Measurements from ENCODE around the gene TPGS1. TPM values are rescaled to one million over a fixed set of nuclear protein-coding genes. Genes with fewer than 3 reads are reported as not detected.
A peak's percentile ranks its signal among the peaks of the same experiment; 100 is the strongest.

Gene TPGS1
- total RNA-seq, 1 donor from 2014 or later: 11.2 TPM

DNA sequence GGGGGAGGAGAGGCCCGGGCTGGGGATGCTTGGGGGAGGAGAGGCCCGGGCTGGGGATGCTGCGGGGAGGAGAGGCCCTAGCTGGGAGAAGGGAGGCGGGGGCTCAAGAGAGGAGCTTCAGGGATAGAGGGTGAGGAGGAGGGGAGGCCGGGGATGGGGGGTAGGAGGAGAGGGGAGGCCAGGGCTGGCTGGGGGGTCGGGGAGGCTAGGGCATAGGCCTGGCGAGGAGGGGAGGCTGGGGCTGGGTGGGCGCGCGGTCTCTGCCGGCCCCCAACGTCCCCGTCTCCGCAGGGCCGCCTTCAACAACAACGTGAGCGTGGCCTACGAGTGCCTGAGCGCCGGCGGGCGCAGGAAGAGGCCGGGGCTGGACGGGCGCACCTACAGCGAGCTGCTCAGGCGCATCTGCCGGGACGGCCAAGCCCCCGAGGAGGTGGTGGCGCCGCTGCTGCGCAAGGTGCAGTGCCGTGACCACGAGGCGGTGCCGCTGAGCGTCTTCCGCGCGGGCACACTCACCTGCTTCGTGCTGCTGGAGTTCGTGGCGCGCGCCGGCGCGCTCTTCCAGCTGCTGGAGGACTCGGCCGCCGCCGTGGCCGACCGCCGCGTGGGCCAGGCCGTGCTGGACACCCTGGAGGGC, 11.4 kb downstream of the TPGS1 start:
- DNase-seq (ENCODE audit: low spot score): no peak

- no peak for DNase-seq (ENCODE audit: low spot score)
Observed at GRCh38 chr19:519449-519865, 12.2 kb downstream of the TPGS1 start.

- no peak for DNase-seq (ENCODE audit: low spot score)
Observed at GRCh38 chr19:522726-523125, 15.4 kb downstream of the TPGS1 start.

DNA sequence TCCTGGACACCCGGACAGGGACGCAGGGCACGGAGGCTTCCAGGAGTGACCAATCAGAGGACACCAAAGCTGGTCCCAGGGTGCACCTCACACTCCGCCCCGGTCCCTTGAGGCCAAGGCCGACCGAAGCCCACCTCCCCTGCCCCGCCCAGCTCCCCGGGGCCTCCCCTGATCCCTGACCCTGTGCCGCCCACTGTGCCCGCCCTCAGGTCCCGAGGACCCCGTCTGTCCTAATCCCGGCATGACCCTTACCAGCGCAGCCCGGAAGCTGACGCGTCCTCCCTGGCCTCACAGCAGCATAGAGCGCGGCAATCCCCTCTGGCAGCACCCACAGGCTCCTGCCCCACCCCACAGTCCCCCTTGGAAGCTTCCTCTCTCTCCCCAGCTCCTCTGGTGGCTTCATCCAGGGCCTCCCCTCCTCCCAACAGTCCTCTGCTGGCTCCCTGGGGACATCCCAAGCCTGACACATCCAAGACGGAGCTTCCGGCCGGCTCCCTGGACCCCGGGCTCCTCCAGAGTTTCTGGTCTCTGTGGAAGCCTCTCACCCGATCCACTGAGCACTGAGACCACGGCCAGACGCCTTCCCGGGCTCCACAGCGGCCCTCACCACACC, 16.9 kb downstream of the TPGS1 start:
- no peak for DNase-seq (ENCODE audit: low spot score)

DNA sequence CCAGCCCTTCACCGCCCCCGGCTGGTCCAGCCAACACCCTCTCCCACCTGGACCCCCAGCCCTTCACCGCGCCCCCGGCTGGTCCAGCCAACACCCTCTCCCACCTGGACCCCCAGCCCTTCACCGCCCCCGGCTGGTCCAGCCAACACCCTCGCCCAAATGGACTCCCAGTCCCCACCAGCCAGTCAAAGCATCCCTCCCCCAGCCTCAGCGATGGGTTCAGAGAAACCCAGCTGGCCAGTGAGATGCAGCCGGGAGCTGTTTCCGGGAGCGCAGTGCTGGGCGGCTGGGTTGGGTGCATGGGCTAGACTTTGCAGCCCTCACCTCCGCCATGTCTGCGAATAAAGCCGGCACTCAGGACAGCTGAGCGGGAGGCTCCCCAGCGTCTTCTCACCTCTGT, 17.7 kb downstream of the TPGS1 start:
- DNase-seq (ENCODE audit: low spot score): no peak

GRCh38 chr19:525857-526419, 18.6 kb downstream of the TPGS1 start:
- DNase-seq (ENCODE audit: low spot score): no peak

- DNase-seq (ENCODE audit: low spot score): no peak
Observed at GRCh38 chr19:530134-531008, 23.1 kb downstream of the TPGS1 start.

DNA sequence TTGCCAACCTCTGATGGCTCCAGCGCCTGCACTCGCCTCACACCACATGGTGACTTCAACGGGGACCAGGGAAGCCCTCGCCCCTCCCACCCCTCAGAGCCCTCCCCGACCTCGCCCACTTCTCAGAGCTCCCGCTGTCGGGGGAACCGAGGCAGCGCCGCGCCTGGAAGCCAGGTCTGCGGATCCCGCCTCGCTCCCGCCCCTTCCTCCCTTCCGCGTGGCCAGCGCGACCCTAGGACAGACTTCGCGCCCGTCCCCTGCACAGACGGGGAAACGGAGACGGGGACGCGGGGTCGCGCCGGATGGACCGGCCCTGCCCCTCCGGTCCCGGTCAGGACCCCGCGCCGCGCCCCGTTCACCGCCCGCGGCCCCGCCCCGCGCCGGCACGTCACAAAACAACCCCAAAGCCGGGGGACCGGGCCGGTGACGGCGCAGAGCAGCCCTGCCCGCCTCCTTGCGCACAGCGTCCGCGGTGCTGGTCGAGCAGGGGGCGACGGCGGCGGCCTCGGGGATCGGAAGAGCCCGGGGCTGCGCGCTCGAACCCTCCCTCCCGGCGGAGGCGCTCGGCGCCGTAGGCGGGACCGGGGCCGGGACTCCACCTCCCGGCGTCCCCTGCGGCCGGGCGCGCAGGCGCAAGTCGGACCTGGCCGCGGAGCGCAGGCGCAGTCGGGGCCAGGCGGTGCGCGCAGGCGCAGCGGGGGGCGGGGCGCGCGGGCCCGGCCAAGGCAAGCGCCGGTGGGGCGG, 23.9 kb downstream of the TPGS1 start:
- DNase-seq (ENCODE audit: low spot score): peak; percentile 83

- DNase-seq (ENCODE audit: low spot score): no peak
Observed at GRCh38 chr19:531753-532560, 24.7 kb downstream of the TPGS1 start, which contains the start of gene CDC34. Gene CDC34, plus strand, starts transcription at chr19:531760. Its CDS starts 172 bp downstream, at chr19:531932.

DNA sequence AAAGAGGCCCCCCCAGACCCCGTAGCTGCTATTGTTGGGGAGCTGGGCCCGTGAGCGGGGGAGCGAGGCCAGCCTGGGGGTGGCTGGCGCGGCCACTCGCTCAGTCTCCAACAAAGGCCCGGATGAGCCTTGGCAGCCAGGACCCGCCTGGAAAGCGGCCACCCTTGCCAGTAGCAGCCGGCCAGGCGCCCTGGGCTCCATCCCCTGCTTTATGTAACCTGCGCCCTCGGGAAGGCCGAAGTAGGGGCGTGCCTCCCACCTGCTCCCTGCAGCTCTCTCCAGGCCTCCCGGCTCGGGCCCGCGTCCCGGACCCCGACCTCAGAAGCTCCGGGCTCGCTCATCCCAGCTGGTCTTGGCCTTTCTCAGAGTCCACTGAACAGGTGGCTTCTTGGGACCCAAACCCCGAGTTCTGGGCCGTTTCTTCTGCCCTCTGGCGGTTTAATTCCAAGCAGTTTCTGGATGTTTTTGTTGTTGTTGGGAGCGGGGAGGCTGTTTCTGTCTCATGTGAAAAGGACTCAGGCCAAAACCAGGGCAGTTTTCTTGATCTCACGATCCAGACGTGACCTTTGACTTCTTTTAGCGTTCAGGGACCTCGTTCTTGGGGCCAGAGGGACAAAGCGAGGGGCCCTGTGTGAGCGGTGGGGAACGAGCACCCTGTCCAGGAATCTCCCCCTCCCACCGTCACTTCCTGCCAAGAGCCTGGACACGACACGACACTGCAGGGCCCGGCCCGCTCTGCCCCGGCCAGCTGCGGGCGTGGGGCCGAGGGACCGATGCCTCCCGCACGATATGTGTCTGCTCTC, 25.5 kb downstream of the TPGS1 start:
- no peak for DNase-seq (ENCODE audit: low spot score)

DNA sequence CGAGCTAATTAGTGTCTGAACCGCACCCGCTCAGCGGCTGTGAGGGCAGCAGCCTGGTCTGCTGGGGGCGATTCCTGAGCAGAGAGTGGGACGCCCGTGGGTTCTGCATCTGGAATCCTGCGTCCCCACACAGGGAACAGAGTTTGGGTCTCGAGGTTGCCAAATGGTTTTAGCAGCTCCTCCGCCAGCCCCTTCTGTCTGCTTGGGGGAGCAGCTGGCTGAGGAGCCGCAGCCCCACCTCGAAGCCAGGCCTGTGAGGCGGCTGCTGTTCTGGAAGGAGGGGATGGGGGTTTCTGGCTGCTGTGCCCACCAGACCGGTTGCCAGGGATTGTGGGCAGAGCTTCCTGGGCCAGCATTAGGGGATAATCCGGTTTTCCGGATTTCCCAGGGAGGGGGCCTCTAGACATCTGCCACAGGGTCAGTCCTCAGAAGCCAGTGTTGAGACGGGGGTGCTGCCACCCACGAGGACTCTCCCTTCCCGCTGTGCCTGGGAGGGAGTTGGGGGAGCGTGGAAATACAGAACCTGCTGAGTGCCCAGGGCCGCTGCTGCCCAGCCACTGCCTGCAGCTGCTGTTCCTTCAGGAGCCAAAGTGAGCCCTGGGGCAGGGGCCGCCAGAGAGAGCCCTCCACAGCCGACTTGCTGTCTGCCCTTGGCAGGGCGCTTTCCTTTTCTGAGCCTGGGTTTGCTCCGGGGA, 26.2 kb downstream of the TPGS1 start:
- DNase-seq (ENCODE audit: low spot score): no peak

- DNase-seq (ENCODE audit: low spot score): no peak
Observed at GRCh38 chr19:534088-534487, 26.8 kb downstream of the TPGS1 start.

DNA sequence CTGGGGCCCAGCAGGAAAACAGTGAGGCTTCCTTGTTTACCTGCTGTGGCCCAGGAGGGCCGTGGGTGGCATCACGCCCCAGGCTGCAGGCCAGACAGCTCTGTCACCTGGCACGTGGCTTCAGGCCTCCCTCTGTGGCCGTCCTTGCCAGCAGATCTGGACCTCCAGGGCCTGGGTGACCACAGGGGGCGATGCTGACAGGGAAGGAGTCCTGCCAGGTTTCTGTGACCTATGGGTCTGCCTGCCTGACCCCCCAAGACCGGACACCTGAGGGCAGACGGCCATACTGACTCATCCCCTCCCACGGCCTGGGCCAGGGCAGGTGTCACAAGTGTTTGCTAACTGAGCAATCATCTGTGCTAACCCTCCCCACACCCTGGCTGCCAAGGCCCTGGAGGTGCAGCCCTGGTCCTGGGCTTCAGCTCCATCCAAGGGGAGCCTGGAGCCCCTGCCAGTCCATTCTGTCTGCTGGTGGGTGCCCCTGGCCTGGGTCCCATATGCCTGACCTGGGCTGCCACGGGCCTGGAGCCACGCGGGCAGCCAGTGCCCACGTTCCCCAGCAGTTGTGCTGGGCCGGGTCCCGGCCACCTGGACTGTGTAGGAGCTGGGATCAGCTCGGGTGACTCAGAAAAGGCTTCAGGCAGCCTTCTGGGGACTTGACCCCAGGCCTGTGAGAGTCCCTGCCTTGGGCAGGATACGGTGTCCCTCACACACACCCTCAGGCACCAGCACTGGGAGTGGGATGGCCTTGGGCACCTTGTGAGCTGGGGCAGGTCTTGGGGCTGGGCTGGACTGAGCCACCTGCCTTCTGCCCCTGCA, 27.9 kb downstream of the TPGS1 start:
- DNase-seq (ENCODE audit: low spot score): no peak

DNA sequence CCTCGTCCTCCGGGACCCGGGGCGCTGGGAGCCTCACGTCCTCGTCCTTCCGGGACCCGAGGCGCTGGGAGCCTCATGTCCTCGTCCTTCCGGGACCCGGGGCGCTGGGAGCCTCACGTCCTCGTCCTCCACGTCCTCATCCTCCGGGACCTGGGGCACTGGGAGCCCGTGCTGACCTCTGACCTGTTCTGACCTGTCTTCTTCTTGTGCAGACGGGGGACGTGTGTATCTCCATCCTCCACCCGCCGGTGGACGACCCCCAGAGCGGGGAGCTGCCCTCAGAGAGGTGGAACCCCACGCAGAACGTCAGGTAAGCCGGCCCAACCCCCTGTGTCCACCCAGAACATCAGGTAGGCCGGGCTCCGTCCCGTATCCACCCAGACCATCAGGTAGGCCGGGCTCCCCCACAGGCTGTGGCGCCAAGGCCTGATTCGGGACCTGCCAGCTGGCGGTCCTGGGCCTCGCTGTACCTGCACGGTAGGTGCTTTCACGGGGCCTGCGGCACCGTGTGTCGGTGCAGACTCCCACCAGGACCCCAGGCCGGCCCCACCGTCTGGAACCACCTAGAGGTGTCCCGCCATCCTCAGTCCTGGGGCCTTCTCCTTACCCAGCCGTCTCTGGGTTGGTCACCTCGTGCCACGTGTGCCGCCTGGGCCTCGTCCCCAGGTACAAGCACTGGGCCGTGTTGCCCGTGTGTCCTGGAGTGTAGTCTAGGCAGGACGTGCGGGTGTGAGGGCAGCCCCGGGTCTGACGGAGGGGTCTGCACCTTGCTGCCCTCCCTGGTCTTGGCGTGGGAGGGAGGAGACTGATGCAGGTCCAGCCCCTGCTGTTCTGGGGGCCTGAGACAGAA, 29.0 kb downstream of the TPGS1 start:
- DNase-seq (ENCODE audit: low spot score): no peak

DNA sequence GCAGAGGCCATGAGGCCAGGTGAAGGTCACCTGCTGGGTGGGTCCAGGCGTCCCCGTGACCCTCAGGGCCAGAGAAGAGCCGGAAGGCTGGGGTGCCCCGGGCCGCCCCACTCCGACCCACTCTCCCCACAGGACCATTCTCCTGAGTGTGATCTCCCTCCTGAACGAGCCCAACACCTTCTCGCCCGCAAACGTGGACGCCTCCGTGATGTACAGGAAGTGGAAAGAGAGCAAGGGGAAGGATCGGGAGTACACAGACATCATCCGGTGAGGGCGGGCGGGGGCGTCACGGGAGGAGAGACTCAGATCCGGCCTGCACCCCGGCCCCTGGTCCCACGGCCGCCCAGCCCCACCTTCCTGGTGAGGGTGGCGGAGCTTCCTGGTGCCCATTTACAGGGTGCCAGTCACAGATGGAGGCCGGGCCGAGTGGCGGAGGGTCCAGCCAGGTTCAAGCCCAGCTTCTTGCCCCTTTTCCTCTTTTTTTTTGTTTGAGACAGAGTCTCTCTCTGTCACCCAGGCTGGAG, 29.6 kb downstream of the TPGS1 start:
- no peak for DNase-seq (ENCODE audit: low spot score)

DNA sequence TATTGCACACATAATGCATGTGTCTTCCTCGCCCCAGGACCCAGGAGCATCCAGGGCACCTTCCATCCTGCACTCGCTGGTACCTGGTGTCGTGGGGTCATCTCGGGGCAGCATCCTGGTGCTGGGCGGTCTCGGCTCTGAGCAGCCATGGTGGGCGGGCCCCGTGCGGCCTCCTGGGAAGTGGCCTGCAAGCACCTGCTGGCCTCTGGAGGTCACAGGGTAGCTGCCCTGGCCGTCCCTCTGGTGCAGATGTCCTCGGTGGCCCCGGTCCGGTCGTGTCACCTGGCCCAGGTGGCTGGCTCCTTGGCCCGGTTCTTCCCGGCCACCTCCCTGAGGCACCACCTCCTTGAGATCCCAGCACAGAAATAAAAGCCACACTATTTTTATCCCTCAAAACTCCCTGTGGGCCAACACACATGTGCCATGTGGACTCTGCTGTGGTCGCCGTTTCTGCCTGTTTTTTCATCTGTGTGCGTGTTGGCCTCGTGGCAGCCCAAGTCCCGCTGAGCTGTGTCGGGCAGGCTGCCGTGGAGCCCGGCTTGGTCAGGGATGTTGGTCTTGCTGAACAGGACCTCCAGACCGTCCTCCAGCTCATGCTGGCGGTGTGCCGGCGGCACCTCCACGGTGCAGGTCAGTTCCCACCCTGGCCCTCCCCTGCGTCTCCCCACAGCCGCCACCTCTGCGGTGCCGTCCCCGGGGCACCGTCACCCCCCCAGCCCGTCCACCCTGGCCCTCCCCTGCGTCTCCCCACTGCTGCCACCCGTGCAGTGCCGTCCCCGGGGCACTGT, 31.5 kb downstream of the TPGS1 start:
- DNase-seq (ENCODE audit: low spot score): no peak

Measured in ureter (tissue), 1 donor.